Fibroblast of the aortic adventitia (primary cell): ENCODE data around the gene DUSP28. TPM values are rescaled to one million over a fixed set of nuclear protein-coding genes. Genes with fewer than 3 reads are reported as not detected.

Source experiments
- DNase-seq: peaks from one replicate; pipeline ENCODE4 v3.0.0-alpha.2; 2010; ENCODE audit warnings: low read depth
- H3K4me3 ChIP-seq: 2 replicates; pipeline ENCODE4 v1.5.1; 2011; ENCODE audit warnings: low read depth, mild to moderate bottlenecking, control low read depth, low read length, moderate library complexity
- CTCF ChIP-seq: IDR thresholded peaks from 2 replicates; pipeline ENCODE4 v1.5.1; 2011; ENCODE audit warnings: mild to moderate bottlenecking, low read length, control low read depth, inconsistent platforms; ENCODE audit not compliant: insufficient read depth
- total RNA-seq: library from RNA; depleted of rRNA; stranded (reverse); fragments of >200 nt; gene quantifications from 2 replicates; pipeline ENCODE4 v1.2.3, GENCODE V29; 2012; ENCODE audit warnings: low replicate concordance

DUSP28 gene
- total RNA-seq, 1 donor, result 3.6 TPM

- TF ChIP-seq CTCF, result no peak
- no peak for DNase-seq
- H3K4me3 ChIP-seq, result no peak overlapping the region
These were observed 37.4 kb downstream of the DUSP28 start for GRCh38 chr2:240597419-240598181.

DNA sequence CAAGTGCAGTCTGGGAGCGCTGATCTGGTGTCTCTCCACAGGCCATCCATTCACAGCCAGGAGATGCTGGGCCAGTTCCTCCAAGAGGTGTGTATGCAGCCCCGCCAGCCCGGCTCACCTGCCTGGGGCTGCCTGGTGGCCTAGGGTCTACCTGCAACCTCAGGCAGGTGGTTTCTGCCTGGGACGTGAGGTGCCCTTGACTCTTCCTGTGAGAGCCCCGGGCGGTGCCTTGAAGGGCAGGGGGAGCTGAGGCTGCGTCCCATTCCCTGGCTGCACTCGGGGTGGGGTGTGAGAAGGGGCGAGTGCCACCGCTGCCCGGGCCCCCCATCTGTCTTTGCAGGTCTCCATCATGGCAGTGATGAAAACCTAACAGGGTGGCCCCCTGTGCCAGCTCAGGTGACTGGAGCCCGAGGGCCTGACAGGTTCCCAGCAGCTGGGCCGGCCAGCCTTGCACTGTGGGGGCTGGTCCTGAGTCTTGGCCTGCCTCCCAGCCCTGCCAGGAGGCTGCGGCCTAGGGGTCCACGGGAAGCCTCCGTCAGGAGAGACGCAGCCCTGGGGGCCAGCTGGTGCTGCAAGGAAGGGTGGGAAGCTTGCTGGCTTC, 38.3 kb downstream of the DUSP28 start:
- DNase-seq, result no peak
- TF ChIP-seq CTCF, result no peak
- no peak overlapping the region for H3K4me3 ChIP-seq

- no peak for TF ChIP-seq CTCF
- DNase-seq, result no peak
- H3K4me3 ChIP-seq, result no peak overlapping the region
These were observed 39.0 kb downstream of the DUSP28 start for GRCh38 chr2:240599141-240599583.

- H3K4me3 ChIP-seq, result no peak overlapping the region
- no peak for DNase-seq
- no peak for TF ChIP-seq CTCF
These were observed 40.3 kb downstream of the DUSP28 start for GRCh38 chr2:240600451-240600961.

DNA sequence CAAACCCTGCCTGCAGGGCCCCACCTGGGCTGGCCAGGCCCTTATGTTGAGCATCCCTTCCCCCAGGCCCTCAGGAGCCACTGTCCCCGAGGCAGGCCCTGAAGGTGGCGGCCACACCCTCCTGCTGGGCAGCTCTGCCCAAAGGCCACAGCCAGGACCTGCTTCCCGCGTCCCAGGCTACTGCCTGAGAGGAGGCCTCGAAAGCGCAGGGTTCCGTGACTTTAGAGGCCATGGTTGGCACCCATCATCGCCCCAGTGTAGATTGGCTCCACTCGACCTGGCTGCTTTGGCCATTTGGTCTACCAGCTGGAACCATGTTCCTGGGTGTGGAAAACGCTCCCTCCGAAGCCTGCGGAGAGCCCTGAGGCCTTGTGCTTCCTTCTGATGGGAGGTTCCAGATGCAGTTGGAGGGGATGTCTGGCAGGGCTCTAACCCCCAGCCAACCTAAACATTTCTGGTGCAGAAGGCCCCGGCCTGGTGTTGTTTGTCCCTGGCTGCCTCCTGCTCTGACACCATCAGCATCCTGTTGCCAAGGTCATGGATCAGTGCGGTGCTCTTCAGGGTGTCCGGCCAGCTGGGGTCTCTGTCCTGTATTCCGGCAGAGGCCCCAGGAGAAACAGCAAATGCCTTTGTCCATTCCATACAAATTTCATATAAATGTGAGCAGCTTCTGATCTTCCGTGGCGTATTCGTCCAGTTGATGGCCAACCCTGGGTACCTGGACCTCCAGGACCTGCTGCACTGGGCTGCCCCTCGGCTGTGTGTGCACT, 41.1 kb downstream of the DUSP28 start:
- H3K4me3 ChIP-seq, result no peak overlapping the region
- TF ChIP-seq CTCF, result no peak
- DNase-seq, result no peak

DNA sequence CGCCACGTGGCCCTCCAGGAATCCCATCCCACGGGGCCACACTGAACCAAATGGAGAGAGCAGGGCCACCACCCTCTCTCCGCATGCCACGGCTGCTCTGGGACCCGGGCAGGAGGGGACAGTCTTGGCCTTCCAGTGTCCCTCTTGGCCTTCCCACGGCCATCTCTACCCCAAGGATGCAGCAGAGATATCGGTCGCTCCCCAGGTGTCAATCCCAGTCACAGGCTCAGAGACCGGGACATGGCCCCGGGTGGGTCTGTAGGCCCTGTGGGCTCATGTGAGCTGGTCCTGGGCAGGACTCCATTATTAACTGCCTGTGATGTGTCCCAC, 41.6 kb downstream of the DUSP28 start:
- no peak for DNase-seq
- no peak for TF ChIP-seq CTCF
- no peak overlapping the region for H3K4me3 ChIP-seq
